Skeletal muscle satellite cell (primary cell): ENCODE results near the gene SLC10A1.
"Not testable (repeated sequence)": the region's sequence is repeated elsewhere in the genome, so short reads cannot be mapped to it uniquely, and the experiment has no call there.

ENCODE experiments used
- H3K27me3 ChIP-seq: 2 replicates; pipeline ENCODE4 v1.7.0; 2013; ENCODE audit warnings: low read length; ENCODE audit not compliant: control insufficient read depth, insufficient read depth
- H3K36me3 ChIP-seq: 2 replicates; pipeline ENCODE4 v1.7.0; 2013; ENCODE audit warnings: mild to moderate bottlenecking, control low read depth, low read length; ENCODE audit not compliant: insufficient read depth
- H3K4me1 ChIP-seq: 2 replicates; pipeline ENCODE4 v1.7.0; 2013; ENCODE audit warnings: low read length; ENCODE audit not compliant: control insufficient read depth, insufficient read depth
- H3K4me2 ChIP-seq: 2 replicates; pipeline ENCODE4 v1.7.0; 2013; ENCODE audit warnings: mild to moderate bottlenecking, low read length
- H3K4me3 ChIP-seq: 2 replicates; pipeline ENCODE4 v1.7.0; 2013; ENCODE audit warnings: low read length
- H3K9ac ChIP-seq: 2 replicates; pipeline ENCODE4 v1.7.0; 2013; ENCODE audit warnings: mild to moderate bottlenecking, low read depth, low read length, moderate library complexity
- H3K9me3 ChIP-seq: replicated peaks from 2 replicates; pipeline ENCODE4 v1.7.0; 2013; ENCODE audit warnings: mild to moderate bottlenecking, control low read depth, low read length

Gene SLC10A1

GRCh38 chr14:69822456-69822855, 25.4 kb upstream of the SLC10A1 start:
- Histone ChIP-seq H3K9ac (no peak overlapping the region), H3K4me2 (no peak overlapping the region), H3K27me3 (peaks cover 14% of the 10 kb centered on the region), H3K4me1 (no peaks in the 10 kb centered on the region), H3K36me3 (no peaks in the 10 kb centered on the region), H3K9me3 (no peaks in the 10 kb centered on the region), H3K4me3 (no peak overlapping the region)

DNA sequence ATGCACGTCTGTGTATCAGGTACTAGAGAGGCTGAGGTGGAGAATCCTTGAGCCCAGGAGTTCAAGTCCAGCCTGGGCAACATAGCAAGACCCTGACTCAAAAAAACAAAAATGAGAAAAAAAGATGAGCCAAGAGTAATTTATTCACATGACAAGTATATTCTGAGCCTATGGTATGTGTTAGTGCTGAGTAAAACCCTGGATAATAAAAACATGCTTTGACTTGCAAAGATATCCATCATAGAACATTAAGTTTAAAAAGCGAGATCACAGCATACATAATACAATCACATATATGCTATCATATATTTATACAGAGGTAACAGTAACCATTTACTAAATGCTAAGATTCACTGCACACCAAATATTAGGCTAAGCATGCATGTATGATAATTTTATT, 23.9 kb upstream of the SLC10A1 start:
- H3K4me1 ChIP-seq: no peaks in the 10 kb centered on the region
- H3K36me3 ChIP-seq: no peaks in the 10 kb centered on the region
- H3K9ac ChIP-seq: no peak overlapping the region
- no peak overlapping the region for H3K4me2 ChIP-seq
- H3K27me3 ChIP-seq: peaks cover 20% of the 10 kb centered on the region
- H3K9me3 ChIP-seq: no peaks in the 10 kb centered on the region
- H3K4me3 ChIP-seq: no peak overlapping the region

- Histone ChIP-seq H3K4me2 (no peak overlapping the region), H3K4me1 (no peaks in the 10 kb centered on the region), H3K9ac (no peak overlapping the region), H3K4me3 (no peak overlapping the region), H3K27me3 (peaks cover 34% of the 10 kb centered on the region), H3K36me3 (no peaks in the 10 kb centered on the region), H3K9me3 (no peaks in the 10 kb centered on the region)
These were observed 22.6 kb upstream of the SLC10A1 start for GRCh38 chr14:69819607-69820006.

- no peaks in the 10 kb centered on the region for H3K4me1 ChIP-seq
- H3K9ac ChIP-seq: no peak overlapping the region
- no peaks in the 10 kb centered on the region for H3K9me3 ChIP-seq
- no peak overlapping the region for H3K4me2 ChIP-seq
- H3K36me3 ChIP-seq: no peaks in the 10 kb centered on the region
- H3K27me3 ChIP-seq: peaks cover 41% of the 10 kb centered on the region
- no peak overlapping the region for H3K4me3 ChIP-seq
These were observed 21.7 kb upstream of the SLC10A1 start for GRCh38 chr14:69818758-69819191.

- H3K27me3 ChIP-seq: peaks cover 58% of the 10 kb centered on the region
- no peaks in the 10 kb centered on the region for H3K4me1 ChIP-seq
- no peak overlapping the region for H3K4me2 ChIP-seq
- H3K9ac ChIP-seq: no peak overlapping the region
- H3K4me3 ChIP-seq: no peak overlapping the region
- no peaks in the 10 kb centered on the region for H3K9me3 ChIP-seq
- H3K36me3 ChIP-seq: no peaks in the 10 kb centered on the region
These were observed 19.2 kb upstream of the SLC10A1 start for GRCh38 chr14:69816216-69816615.

DNA sequence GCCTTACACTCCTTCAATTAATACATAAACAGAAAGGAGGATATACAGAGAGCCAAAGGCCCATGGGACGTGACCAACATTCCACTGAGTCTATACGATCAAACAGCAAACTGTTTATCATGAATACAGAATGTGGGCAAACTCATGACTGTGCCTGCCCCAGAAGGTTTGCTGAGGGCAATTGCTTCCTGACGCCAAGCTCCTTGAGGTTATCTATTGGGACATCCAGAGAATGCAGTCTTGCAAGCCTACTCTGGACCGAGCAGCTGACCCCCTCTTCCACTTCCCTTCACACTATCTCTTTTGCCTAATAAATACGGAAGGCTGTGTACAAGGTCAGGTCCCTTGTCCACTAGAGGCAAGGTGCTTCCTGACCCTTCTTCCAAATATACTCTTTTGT, 18.5 kb upstream of the SLC10A1 start:
- H3K4me3 ChIP-seq: no peak overlapping the region
- no peak overlapping the region for H3K4me2 ChIP-seq
- H3K9ac ChIP-seq: no peak overlapping the region
- H3K9me3 ChIP-seq: no peaks in the 10 kb centered on the region
- H3K4me1 ChIP-seq: no peaks in the 10 kb centered on the region
- H3K36me3 ChIP-seq: no peaks in the 10 kb centered on the region
- H3K27me3 ChIP-seq: peaks cover 63% of the 10 kb centered on the region

GRCh38 chr14:69814397-69814796, 17.4 kb upstream of the SLC10A1 start:
- no peaks in the 10 kb centered on the region for H3K4me1 ChIP-seq
- no peak overlapping the region for H3K4me3 ChIP-seq
- H3K27me3 ChIP-seq: peaks cover 59% of the 10 kb centered on the region
- no peaks in the 10 kb centered on the region for H3K36me3 ChIP-seq
- H3K4me2 ChIP-seq: no peak overlapping the region
- H3K9me3 ChIP-seq: no peaks in the 10 kb centered on the region
- H3K9ac ChIP-seq: no peak overlapping the region

- H3K4me1 ChIP-seq, H3K4me2 ChIP-seq, H3K9ac ChIP-seq, H3K36me3 ChIP-seq, H3K9me3 ChIP-seq, H3K4me3 ChIP-seq: not testable (repeated sequence)
- peaks cover 57% of the 10 kb centered on the region for H3K27me3 ChIP-seq
These were observed 16.3 kb upstream of the SLC10A1 start for GRCh38 chr14:69813346-69813745.

DNA sequence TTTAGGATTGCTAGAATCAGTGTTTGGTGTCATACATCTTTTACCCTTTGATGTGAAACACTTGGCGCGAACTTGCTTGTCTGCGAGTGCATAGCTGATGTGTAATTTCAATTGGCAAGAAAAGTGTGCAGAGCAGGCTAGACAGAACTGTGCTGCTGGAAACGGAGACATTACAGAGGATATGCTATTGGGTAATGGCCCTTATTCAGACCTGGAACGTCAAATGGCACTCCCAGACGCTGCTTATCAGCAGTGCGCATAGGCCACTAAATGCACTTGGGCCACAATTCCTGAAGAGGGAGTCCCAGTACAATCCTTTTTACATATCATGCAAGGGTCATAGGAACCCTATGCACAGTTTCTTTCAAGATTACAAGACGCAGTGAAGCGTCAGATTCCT, 15.7 kb upstream of the SLC10A1 start:
- no peaks in the 10 kb centered on the region for H3K4me1 ChIP-seq
- no peaks in the 10 kb centered on the region for H3K36me3 ChIP-seq
- H3K9me3 ChIP-seq: no peaks in the 10 kb centered on the region
- no peak overlapping the region for H3K4me3 ChIP-seq
- no peak overlapping the region for H3K9ac ChIP-seq
- no peak overlapping the region for H3K4me2 ChIP-seq
- H3K27me3 ChIP-seq: peaks cover 62% of the 10 kb centered on the region

- Histone ChIP-seq H3K9me3 (no peaks in the 10 kb centered on the region), H3K27me3 (peaks cover 56% of the 10 kb centered on the region), H3K4me2 (no peak overlapping the region), H3K9ac (no peak overlapping the region), H3K4me1 (no peaks in the 10 kb centered on the region), H3K4me3 (no peak overlapping the region), H3K36me3 (no peaks in the 10 kb centered on the region)
These were observed 14.8 kb upstream of the SLC10A1 start for GRCh38 chr14:69811868-69812252.

DNA sequence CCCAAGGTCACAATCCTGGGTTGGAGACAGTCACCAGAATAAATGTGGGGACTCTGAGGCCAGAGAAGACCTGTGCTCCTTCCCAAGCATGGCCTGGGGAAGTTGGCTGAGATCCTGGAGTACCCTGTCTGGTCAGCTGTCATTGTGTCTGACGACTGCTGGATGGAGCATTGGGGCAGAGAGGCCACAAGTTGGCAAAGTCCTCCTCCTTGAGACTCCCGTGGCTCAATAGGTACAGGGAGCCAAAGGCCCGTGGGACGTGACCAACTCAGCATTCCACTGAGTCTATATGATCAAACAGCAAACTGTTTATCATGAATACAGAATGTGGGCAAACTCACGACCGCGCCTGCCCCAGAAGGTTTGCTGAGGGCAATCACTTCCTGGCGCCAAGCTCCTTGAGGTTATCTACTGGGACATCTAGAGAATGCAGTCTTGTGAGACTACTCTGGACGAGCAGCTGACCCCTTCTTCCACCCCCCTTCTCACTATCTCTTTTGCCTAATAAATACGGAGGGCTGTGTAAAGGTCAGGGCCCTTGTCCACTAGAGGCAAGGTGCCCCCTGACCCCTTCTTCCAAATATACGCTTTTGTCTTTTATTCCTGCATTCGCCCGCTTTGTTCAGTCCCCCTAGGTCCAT, 14.3 kb upstream of the SLC10A1 start:
- Histone ChIP-seq H3K4me1 (no peaks in the 10 kb centered on the region), H3K4me2 (no peak overlapping the region)

DNA sequence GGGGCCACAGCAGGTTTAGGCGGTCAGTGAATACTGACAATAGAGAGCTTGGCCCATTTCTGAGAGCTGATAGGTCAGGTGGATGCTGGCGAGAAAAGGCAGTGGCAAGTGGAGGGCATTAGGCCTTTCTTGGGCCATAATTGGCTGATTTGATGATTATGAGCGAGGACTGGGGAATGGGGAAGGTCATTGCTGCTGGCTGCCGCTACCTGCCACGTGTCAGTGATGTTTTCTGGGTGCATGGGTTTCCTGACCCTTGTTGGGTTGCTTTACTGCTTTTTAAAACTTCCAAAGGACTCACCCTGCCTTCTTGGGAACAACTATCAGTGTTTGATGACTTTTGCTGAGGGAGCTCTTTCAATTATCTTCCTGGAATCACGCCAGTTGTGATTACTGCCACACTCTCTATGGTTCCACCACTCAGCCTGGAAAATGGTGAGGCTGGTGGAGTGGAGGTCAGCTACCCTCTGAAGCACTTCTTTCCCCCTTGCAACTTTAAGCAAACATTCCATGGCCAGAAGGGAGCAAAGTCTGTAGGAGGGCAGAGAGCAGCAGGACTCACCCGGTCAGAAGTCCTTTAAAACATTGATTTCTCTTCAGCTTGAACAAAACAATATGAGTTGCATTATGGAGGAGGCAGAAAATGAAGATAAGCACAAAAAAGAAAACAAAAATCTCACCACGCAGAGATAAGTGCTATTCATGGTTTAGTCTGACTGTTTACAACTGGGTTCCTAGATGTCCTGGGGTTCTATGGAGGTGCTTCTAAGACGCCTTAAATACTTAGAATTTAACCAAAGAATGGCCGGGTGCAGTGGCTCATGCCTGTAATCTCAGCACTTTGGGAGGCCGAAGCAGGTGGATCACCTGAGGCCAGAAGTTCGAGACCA, 12.1 kb upstream of the SLC10A1 start:
- no peak overlapping the region for H3K9ac ChIP-seq

More for the DNA sequence above, 14.3 kb upstream of the SLC10A1 start:
- peaks cover 52% of the 10 kb centered on the region for H3K27me3 ChIP-seq
- no peak overlapping the region for H3K4me3 ChIP-seq
- H3K36me3 ChIP-seq: no peaks in the 10 kb centered on the region
- H3K9ac ChIP-seq: no peak overlapping the region
- no peaks in the 10 kb centered on the region for H3K9me3 ChIP-seq

More for the DNA sequence above, 12.1 kb upstream of the SLC10A1 start:
- H3K27me3 ChIP-seq: peaks cover 37% of the 10 kb centered on the region
- no peaks in the 10 kb centered on the region for H3K9me3 ChIP-seq
- no peaks in the 10 kb centered on the region for H3K4me1 ChIP-seq
- no peaks in the 10 kb centered on the region for H3K36me3 ChIP-seq
- H3K4me2 ChIP-seq: no peak overlapping the region
- H3K4me3 ChIP-seq: no peak overlapping the region
